GM12892 (cell line): ENCODE data around the gene TEKT3.

Experiments
- DNase-seq: peaks from one replicate; pipeline ENCODE4 v3.0.0; 2011; ENCODE audit not compliant: insufficient read length
- FAIRE-seq: peaks from 2 replicates; lab custom pipeline; 2011; peaks lifted over from hg19 to GRCh38; lab: Jason Lieb, UNC
- POLR2A ChIP-seq: IDR thresholded peaks from 2 replicates; pipeline ENCODE4 v1.6.1; 2011; ENCODE audit warnings: low read depth, low read length, control low read depth
- POLR2AphosphoS5 ChIP-seq: IDR thresholded peaks from 2 replicates; pipeline ENCODE4 v1.6.1; 2011; ENCODE audit warnings: low read depth, low read length, control low read depth
- TAF1 ChIP-seq: IDR thresholded peaks from 2 replicates; pipeline ENCODE4 v1.6.1; 2011; ENCODE audit warnings: low read depth, mild to moderate bottlenecking, control low read depth, low read length, borderline replicate concordance

Gene TEKT3

DNA sequence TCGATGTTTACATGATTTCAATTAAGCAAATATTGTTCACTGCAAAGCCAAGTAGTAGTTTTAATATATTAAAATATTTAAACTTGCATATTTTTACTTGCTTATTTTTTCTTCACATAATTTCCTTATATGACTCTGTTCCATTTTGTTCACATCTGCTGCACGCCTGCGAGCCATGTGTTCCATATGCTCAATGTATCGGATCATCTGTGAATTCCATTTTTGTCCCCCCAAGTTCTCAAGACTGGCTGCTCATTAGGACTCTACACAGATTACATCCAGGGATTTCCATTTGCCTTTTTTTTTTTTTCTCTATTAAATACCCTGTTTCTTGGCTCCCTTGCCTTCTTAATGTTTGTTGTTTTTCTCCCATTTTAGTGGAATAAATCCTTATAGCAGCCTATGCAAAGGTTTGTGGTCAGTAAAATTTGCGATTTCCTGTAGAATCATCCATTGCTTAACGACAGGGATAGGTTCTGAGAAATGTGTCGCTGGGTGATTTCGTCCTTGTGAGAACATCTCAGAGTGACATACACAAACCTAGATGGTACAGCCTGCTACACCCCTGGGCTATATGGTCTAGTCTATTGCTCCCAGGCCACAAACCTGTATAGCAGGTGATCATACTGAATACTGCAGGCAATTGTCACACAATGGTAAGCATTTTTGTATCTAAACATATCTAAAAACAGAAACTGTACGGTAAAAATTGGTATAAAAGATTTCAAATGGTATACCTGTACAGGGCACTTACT is 30.2 kb upstream of the TEKT3 start:
- DNase-seq = no peak
- no peak for FAIRE-seq
- TF ChIP-seq POLR2A (no peak), POLR2AphosphoS5 (no peak), TAF1 (no peak)

DNA sequence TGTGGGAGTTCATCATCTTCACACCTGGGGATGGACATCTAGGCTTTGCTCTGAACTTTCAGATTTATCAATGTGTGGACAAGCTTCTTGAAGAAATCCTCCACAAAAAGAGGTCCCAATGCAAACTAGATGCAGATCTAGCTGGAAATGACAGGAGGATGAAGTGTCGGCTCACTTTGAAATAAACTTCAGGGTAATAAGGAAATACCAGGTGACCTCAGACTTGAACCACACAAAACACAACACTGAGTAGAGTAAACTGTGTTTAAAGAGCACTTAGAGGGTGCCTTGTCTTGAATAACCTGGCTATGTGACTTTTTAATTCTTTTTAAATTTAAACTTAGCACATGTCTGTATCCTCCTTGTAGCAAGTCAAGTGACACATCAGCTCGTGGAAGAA is 27.2 kb upstream of the TEKT3 start:
- DNase-seq (no peak), FAIRE-seq (no peak)
- TF ChIP-seq POLR2A (no peak), TAF1 (no peak), POLR2AphosphoS5 (no peak)

GRCh38 chr17:15366026-15366425 is 24.6 kb upstream of the TEKT3 start:
- DNase-seq (no peak), FAIRE-seq (no peak)
- TF ChIP-seq POLR2AphosphoS5 = no peak

DNA sequence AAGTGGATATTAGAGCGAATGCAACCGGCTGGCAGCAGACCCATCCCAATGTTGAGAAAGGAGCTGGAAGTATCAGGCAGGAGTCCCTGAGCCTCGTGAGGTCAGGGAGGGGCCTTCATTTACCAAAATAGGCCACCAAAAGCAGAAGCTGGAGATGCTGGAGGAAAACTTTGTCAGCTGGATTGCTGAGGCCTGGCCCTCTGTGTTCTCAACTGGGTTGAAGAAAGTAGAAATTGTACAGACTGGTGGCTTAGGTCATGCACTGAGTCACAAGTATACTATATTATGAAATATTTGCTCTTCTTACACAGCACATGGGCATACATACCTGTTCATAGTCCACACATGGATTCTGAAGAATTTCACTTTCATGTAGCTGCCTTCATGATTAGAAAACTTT is 23.2 kb upstream of the TEKT3 start:
- FAIRE-seq (no peak), DNase-seq (no peak)
- TF ChIP-seq TAF1 = no peak

GRCh38 chr17:15363702-15364101 is 22.3 kb upstream of the TEKT3 start:
- TF ChIP-seq POLR2A (no peak), POLR2AphosphoS5 (no peak), TAF1 (no peak)
- DNase-seq = no peak
- FAIRE-seq = no peak

GRCh38 chr17:15361592-15361991 is 20.2 kb upstream of the TEKT3 start:
- FAIRE-seq (no peak), DNase-seq (no peak)
- no peak for TF ChIP-seq POLR2AphosphoS5
- TF ChIP-seq TAF1 = no peak
- TF ChIP-seq POLR2A = no peak

GRCh38 chr17:15361151-15361550 is 19.8 kb upstream of the TEKT3 start:
- DNase-seq (no peak), FAIRE-seq (no peak)
- TF ChIP-seq TAF1 (no peak), POLR2A (no peak), POLR2AphosphoS5 (no peak)

- DNase-seq (no peak), FAIRE-seq (no peak)
- TF ChIP-seq POLR2AphosphoS5 (no peak), POLR2A (no peak), TAF1 (no peak)
These were observed 12.9 kb upstream of the TEKT3 start for GRCh38 chr17:15354256-15354655.

DNA sequence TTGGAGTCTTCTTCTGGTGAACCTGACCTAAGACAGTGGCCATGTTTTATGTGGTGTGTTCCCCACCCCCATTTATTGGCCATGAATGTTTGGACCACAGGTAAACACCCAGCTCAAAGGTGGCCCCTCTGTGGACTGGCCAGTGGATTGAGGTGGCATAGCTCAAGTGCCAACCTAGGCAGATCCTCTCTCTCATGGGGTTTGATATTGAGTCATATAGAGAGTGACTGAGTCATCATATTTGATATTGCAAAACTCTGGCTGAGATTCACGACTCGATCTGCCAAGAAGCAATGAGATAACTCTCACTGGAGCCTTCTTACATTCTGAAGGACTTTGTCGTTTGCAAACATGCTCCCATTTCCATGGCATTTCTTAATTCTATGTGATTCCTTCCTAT is 10.5 kb upstream of the TEKT3 start:
- no peak for FAIRE-seq
- TF ChIP-seq POLR2A (no peak), POLR2AphosphoS5 (no peak)
- no peak for DNase-seq

DNA sequence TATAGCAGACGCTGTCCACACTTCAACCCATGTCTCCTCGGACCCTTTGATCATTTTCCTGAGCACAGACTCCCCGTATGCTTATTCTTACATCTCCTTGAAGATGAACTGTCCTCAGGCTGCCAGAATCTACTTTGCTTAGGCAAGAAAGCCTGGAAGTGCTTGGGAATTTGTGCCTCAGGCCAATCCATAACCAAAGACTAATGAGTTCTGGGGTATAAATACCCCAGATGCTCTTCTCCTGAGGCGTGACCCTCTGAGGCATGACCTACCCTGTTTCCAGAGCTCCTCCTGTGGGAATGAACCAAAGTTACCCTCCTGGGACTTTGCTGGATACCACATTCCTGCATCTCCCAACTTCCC is 10.1 kb upstream of the TEKT3 start:
- FAIRE-seq (no peak), DNase-seq (no peak)
- no peak for TF ChIP-seq POLR2AphosphoS5
- no peak for TF ChIP-seq POLR2A
- TF ChIP-seq TAF1 = no peak

GRCh38 chr17:15350777-15351477 is 9.5 kb upstream of the TEKT3 start:
- DNase-seq = no peak
- TF ChIP-seq POLR2A (no peak), POLR2AphosphoS5 (no peak), TAF1 (no peak)
- no peak for FAIRE-seq

DNA sequence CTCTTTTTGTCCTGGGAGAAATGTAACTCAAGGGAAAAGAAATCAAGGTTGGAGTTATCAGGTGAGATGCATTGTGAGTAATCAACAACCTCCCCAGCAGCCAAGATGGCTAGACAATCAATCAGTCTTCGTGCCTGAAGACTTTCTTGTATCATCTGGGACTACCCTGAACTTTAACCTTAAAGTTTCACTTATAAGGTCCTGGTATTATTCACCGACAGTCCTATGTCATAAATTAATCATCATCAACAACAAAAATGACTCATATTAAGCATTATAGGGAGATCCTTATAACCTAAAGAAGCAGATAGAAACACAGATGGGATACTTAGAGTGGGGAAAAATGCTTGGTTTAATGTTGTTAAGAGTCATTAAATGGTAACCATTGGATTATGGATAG is 7.7 kb upstream of the TEKT3 start:
- DNase-seq (no peak), FAIRE-seq (no peak)
- TF ChIP-seq POLR2AphosphoS5 = no peak
- TF ChIP-seq POLR2A = no peak
- TF ChIP-seq TAF1 = no peak

- FAIRE-seq (no peak), DNase-seq (no peak)
- TF ChIP-seq POLR2AphosphoS5 (no peak), POLR2A (no peak), TAF1 (no peak)
These were observed 6.6 kb upstream of the TEKT3 start for GRCh38 chr17:15348021-15348420.

DNA sequence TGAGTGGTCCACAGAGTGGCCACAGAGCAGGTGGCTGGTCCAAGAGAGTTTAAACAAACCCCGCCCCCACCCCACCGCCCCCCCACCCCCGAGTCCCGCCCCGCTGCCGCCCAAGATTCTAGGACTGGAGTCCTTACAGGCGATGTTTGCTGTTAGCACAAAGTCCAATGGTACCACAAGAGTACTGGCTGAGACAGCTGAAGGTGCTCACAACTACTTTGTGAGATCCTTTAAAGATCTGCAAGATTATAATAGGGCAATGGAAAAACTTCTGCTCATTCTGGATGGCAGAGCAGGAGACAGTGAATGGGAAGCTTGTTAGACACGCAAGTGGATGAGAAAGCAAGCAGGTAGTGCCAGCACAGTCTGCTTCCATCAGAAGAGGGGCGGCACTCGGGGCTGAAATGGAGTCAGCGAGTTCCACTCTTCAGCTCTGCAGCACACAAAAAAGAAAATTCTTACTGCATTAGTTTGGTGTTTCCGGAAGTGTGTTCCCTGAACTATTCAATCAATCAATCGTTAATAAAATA is 4.7 kb upstream of the TEKT3 start:
- FAIRE-seq (no peak), DNase-seq (no peak)
- no peak for TF ChIP-seq POLR2A
